Muscle of arm (tissue), 12 donors: ENCODE measurements around the gene PRKAA2. TPM values are rescaled to one million over a fixed set of nuclear protein-coding genes. Genes with fewer than 3 reads are reported as not detected.

Experiments used
- DNase-seq: peaks from one replicate; pipeline ENCODE4 v3.0.0-alpha.2; 2013
- polyA plus RNA-seq, 12 donors: library from polyadenylated mRNA; unstranded; fragments of 120-200 nt; gene quantifications; one replicate each; pipeline ENCODE4 v1.2.1, GENCODE V29; 2013; ENCODE audit not compliant: insufficient read length in 12 of 12

PRKAA2 gene
- polyA plus RNA-seq, 12 donors: 11.4 to 73.9 (median 45.8) TPM

- DNase-seq: no peak
Measured at GRCh38 chr1:56647106-56647505, 2.0 kb downstream of the PRKAA2 start.

DNA sequence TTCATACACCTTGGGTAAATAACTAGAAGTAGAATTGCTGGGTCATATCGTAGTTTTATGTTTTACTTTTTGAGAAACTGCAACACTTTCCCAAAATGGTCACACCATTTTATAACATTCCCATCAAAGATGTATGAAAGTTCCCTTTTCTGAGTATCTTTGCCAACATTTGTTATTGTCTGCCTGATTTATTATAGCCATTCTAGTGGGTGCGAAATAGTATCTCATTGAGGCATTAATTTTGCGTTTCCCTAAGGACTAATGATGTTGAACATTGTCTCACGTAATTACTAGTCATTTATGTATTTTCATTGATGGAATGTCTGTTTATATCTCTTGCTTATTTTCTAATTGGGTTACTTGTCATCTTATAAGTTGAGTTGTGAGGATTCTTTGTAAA, 3.4 kb downstream of the PRKAA2 start:
- DNase-seq: no peak

DNA sequence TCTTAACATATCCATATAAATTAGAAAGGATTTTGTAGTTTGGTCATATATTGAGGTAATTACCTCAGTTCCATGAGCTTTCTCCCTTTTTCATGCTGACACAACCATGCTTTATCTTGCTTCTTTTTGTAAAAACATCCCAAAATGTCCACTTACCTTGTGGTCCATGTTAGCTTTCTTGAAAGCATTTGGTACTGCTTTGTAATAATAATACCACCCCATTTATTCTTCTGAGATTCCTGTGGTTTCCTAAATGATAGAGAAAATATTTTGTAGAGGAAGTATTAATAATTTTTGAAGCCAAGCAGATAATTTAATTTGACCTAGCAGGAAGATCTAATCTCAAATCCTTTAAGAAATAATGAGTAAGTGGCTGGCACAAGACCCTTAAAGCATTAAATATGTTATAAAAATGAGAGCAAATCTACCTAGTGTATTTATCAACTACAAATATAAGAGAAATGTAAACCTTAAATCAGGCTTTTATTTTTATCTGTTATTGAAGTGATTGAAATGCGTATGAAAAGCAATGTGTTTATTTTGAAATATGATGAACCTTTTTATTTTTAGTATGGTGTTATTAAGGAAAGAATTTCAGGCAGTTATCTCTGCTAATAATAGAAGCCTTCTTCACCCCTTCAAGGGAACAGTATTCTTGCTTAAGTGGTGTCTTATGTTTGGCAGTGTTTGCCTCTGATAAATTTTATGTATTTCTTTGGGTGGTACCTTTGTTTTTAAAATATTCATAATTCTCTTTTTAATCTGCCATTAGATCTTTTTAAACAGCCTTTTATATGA, 9.2 kb downstream of the PRKAA2 start:
- no peak for DNase-seq

DNA sequence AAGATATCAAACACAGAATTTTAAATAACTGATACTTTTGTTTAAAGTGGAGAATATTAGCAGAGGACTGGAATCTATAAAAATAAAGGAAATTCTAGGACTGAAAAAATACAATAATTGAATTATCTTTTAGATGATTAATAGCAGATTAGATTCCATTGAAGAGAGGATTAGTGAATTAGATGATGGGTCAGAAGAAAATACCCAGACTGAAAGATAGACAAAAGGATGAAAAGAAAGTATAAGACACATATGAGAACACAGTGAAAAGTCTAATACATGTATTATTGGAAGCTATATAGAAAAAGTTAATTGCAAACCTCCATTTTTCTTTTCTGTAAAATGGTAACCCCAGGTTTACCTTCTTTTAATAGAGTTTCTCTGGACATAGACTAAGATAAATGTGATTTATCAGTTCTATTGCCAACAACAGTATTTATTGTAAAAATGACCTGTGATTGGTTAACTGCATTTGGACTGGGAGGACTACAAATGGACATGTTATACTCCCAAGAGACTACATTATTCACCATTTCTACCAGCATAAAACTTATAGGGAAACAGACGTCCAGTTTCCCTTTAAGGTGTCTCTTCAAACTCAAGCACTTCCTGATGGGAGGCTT, 11.0 kb downstream of the PRKAA2 start:
- no peak for DNase-seq

- DNase-seq: no peak
Measured at GRCh38 chr1:56658254-56658653, 13.1 kb downstream of the PRKAA2 start.

DNA sequence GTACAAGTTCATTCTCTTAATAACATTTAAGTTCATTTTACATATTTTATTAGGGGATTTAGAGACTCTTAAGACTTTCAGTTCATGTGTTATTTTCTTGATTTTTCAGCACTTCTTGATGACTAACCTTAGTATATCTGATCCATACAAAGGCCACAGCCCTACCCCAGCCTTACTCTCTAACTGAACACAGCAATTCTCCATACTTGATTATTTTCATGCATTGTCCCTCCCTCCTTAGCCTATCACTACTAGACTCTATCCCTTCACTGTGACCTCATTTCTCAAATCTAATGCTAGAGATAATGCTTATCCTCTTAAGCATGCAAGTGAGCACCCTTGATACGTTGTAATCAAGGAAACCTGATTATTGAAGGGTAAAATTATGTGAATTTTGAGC, 15.2 kb downstream of the PRKAA2 start:
- no peak for DNase-seq

DNA sequence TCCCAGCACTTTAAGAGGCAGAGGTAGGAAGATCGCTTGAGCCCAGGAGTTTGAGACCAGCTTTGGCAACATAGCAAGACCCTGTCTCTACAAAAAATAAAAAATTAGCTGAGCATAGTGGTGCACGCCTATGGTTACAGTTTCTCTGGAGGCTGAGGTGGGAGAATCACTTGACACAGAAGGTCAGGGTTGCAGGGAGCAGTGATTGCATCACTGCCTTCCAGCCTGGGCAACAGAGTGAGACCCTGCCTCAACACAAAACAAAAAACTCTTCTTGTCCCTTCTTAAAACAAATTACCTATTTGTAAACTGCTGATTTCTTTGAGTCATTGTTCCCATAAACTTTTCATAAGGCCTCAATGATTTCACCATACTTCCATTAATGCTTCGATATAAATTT, 18.7 kb downstream of the PRKAA2 start:
- DNase-seq: no peak

- DNase-seq: no peak
Measured at GRCh38 chr1:56665384-56665783, 20.3 kb downstream of the PRKAA2 start.

- no peak for DNase-seq
Measured at GRCh38 chr1:56666112-56666608, 21.0 kb downstream of the PRKAA2 start.

GRCh38 chr1:56670350-56670749, 25.2 kb downstream of the PRKAA2 start:
- DNase-seq: no peak

DNA sequence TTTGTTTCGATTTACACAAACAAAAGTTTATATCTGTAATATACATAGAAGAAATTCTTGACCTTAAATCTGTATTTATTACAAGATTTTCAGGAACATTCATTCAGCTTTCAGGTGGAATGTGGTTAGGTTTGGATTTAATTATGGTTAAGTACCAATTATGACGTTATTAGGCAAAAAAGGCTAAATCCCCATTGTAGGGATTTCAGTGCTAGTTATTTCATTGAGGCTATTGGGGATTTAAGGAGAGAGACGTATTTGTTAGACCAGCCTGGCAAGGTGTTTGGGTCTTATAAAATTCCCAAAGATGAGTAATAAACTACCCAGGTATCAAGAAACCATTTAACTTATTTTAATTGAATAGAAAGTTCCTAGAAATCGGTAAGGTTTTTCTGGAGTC, 26.0 kb downstream of the PRKAA2 start:
- no peak for DNase-seq

GRCh38 chr1:56671542-56671941, 26.4 kb downstream of the PRKAA2 start:
- DNase-seq: no peak

DNA sequence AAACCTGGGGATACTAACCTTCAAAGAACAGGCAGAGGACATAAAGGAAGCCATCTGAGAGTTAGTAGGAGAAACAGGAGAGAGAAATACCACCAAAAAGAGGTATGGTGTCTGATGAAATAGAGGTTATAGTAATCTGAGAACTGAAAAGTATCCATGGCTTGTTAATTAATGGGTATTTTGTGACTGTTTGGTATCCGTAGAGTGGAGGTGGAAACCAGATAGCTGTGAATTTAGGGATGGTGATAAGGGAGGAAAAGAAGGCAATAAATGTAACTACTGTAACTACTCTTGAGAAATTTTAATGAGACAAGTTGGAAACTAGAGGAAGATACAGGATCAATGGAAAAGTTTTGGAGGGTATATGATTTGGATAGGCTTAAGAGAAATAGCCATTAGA, 27.5 kb downstream of the PRKAA2 start:
- DNase-seq: no peak

- no peak for DNase-seq
Measured at GRCh38 chr1:56675763-56676162, 30.6 kb downstream of the PRKAA2 start.

DNA sequence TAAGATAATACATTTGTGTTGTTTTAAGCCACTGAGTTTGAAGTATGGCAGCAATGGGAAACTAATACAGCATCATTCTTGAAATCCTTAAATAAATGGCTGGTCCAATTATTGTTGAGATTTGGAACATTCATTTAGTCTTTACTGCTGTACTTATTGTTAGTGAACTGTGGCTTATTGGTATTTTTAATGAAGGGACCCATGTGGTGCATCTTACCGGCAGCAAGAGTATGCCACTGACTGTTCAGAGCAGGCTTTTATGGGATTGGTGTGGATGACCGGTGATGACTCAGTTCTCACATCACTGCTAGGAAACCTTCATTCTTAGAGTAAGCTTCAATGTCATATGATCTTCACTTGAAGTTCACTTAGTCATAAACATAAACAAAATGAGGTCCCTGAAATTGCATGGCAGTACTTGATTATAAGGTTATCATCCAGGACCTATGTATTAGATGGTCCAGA, 31.5 kb downstream of the PRKAA2 start:
- no peak for DNase-seq

DNA sequence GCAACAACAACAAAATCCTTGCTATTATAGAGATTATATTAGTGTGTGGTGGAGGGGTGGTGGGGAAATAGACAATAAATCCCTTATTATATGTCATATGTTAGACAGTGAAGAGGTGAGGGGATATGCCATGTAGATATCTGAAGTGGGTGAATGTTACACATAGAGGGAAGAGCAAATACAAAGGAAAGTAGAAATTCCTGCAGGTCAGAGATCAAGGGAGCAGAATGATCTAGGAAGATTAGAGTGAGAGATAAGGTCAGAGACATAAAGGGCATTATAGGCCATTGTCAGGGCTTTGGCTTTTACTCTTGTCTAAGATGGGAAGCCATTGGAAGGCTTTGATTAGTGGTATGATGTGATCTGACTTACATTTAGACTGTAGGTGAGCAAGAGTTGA, 38.5 kb downstream of the PRKAA2 start:
- no peak for DNase-seq

DNA sequence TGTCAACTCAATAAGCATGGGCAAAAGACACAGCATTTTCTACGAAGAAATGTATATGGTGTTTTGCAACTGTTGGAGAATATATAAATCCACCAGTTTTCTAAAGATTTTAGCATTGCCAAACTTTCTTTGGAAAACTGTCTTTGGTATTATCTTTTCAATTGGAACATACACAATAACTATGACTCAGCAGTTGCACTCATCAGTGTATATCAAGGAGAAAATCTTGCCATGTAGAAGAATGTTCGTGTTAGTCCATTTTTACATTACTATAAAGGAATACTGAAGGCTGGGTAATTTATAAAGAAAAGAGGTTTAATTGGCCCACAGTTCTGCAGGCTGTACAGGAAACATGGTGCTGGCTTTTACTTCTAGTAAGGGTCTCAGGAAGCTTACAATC, 41.1 kb downstream of the PRKAA2 start:
- DNase-seq: no peak

DNA sequence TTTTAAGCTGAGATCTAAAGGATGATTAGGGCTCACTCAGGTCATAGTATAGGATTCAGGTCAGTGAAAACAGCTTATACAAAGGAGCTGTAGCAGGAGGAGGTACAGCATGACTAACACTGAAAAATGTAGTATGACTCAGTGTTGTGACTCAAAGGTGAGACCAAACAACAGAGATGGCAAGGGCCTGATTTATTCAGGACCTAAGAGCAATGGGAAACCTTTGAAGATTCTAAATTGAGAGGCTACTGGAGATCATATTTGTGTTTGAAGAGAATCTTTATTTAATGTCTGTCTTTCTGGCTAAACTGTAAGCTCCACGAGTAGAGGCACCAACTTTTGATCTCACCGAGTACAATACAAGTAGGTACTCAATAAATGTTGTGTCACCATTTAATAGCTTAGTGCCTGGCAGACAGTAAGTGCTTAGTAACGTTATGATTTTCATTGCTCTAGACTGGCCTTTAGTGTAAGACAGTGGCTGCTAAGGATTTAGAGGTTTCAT, 43.5 kb downstream of the PRKAA2 start:
- no peak for DNase-seq

GRCh38 chr1:56696663-56697062, 51.5 kb downstream of the PRKAA2 start:
- DNase-seq: no peak

DNA sequence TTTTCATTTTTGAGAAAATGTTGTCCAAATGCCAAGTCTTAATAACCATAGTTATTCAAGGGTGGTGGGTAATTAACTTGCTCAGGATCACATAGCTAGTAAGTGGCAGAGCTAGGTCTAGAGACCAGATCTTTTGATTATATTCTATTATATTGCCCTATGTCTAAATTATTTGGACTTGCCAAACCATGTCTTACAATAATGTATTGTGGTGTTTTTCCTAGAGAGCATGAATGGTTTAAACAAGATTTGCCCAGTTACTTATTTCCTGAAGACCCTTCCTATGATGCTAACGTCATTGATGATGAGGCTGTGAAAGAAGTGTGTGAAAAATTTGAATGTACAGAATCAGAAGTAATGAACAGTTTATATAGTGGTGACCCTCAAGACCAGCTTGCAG, 58.6 kb downstream of the PRKAA2 start:
- no peak for DNase-seq

- no peak for DNase-seq
Measured at GRCh38 chr1:56707379-56707778, 62.3 kb downstream of the PRKAA2 start.

GRCh38 chr1:56709269-56709880, 64.3 kb downstream of the PRKAA2 start:
- DNase-seq: peak; percentile 67

GRCh38 chr1:56709995-56710394, 64.9 kb downstream of the PRKAA2 start:
- DNase-seq: no peak
